GM23338 (cell line): Measurements from ENCODE around the gene ART1. TPM values are rescaled to one million over a fixed set of nuclear protein-coding genes. Genes with fewer than 3 reads are reported as not detected.

ENCODE experiments used
- ATAC-seq: fragments of 200-7000 bp; cut with Tn5 transposase; 3 replicates; pipeline ENCODE4 v1.9.1; 2020
- DNase-seq: peaks from one replicate; pipeline ENCODE4 v3.0.0-alpha.2; 2015; ENCODE audit warnings: low spot score
- H2AFZ ChIP-seq: fragments of 200-600 bp; sonication (generic); 2 replicates; pipeline ENCODE4 v1.8.0; 2016; ENCODE audit warnings: antibody characterized with exemption, mild to moderate bottlenecking, moderate library complexity
- H3F3A ChIP-seq: fragments of 200-600 bp; sonication (generic); replicated peaks from 2 replicates; pipeline ENCODE4 v1.8.0; 2017; ENCODE audit warnings: antibody characterized with exemption, mixed run types, low read depth
- H3K27ac ChIP-seq: fragments of 200-600 bp; sonication (generic); 2 replicates; pipeline ENCODE4 v1.6.1; 2016; ENCODE audit warnings: low read depth
- H3K27me3 ChIP-seq: fragments of 200-600 bp; sonication (generic); 2 replicates; pipeline ENCODE4 v1.8.0; 2016; ENCODE audit warnings: mild to moderate bottlenecking, mixed run types, moderate library complexity; ENCODE audit not compliant: insufficient read depth
- H3K36me3 ChIP-seq: fragments of 200-600 bp; sonication (generic); 2 replicates; pipeline ENCODE4 v1.8.0; 2016; ENCODE audit warnings: mild to moderate bottlenecking; ENCODE audit not compliant: insufficient read depth
- H3K4me1 ChIP-seq: fragments of 200-600 bp; sonication (generic); 2 replicates; pipeline ENCODE4 v1.8.0; 2016; ENCODE audit warnings: mild to moderate bottlenecking, moderate library complexity; ENCODE audit not compliant: insufficient read depth
- H3K4me2 ChIP-seq: fragments of 200-600 bp; sonication (generic); 2 replicates; pipeline ENCODE4 v1.7.1; 2017; ENCODE audit warnings: mixed run types
- H3K4me3 ChIP-seq: fragments of 200-600 bp; sonication (generic); 2 replicates; pipeline ENCODE4 v1.6.1; 2016; ENCODE audit warnings: mixed run types
- H3K79me2 ChIP-seq: fragments of 200-600 bp; sonication (generic); replicated peaks from 2 replicates; pipeline ENCODE4 v1.8.0; 2017; ENCODE audit warnings: mild to moderate bottlenecking; ENCODE audit not compliant: insufficient read depth
- H3K9me2 ChIP-seq: fragments of 200-600 bp; sonication (generic); 2 replicates; pipeline ENCODE4 v1.8.0; 2017; ENCODE audit not compliant: insufficient read depth
- H4K20me1 ChIP-seq: fragments of 200-600 bp; sonication (generic); replicated peaks from 2 replicates; pipeline ENCODE4 v1.8.0; 2017; ENCODE audit warnings: mild to moderate bottlenecking; ENCODE audit not compliant: insufficient read depth
- H3K27ac Mint-ChIP-seq: 2 replicates; pipeline ENCODE4 v1.8.0; 2020; ENCODE audit warnings: inconsistent platforms, mild to moderate bottlenecking, moderate library complexity, mixed read lengths
- H3K27me3 Mint-ChIP-seq: 3 replicates; pipeline ENCODE4 v1.8.0; 2022; ENCODE audit warnings: low read depth, mild to moderate bottlenecking, moderate library complexity, mixed read lengths, inconsistent platforms; ENCODE audit not compliant: insufficient read depth, poor library complexity
- H3K36me3 Mint-ChIP-seq: 3 replicates; pipeline ENCODE4 v1.8.0; 2021; ENCODE audit warnings: low read depth, mild to moderate bottlenecking, inconsistent platforms, moderate library complexity, mixed read lengths
- H3K4me1 Mint-ChIP-seq: 3 replicates; pipeline ENCODE4 v1.8.0; 2020; ENCODE audit warnings: mild to moderate bottlenecking, inconsistent platforms, mixed read lengths
- H3K4me3 Mint-ChIP-seq: 3 replicates; pipeline ENCODE4 v1.8.0; 2021; ENCODE audit warnings: moderate library complexity, mild to moderate bottlenecking, inconsistent platforms, mixed read lengths
- H3K9me3 Mint-ChIP-seq: 3 replicates; pipeline ENCODE4 v1.8.0; 2020; ENCODE audit warnings: moderate library complexity, mild to moderate bottlenecking, inconsistent platforms, mixed read lengths
- CREB1 ChIP-seq: fragments of 250-450 bp; sonication (Bioruptor Pico); IDR thresholded peaks from 2 replicates; pipeline ENCODE4 v1.5.0; 2020; ENCODE audit warnings: low read depth, mild to moderate bottlenecking, moderate library complexity
- ETS1 ChIP-seq: IDR thresholded peaks from 2 replicates; pipeline ENCODE4 v1.6.1; 2016; ENCODE audit warnings: antibody characterized with exemption
- EZH2 ChIP-seq: fragments of 200-600 bp; sonication (generic); IDR thresholded peaks from one replicate; pipeline ENCODE4 v1.8.0; 2017; ENCODE audit warnings: antibody characterized with exemption, mild to moderate bottlenecking, low read depth; ENCODE audit not compliant: unreplicated experiment
- EZH2phosphoT487 ChIP-seq: fragments of 200-600 bp; sonication (generic); IDR thresholded peaks from one replicate; pipeline ENCODE4 v1.8.1; 2018; ENCODE audit warnings: antibody characterized with exemption; ENCODE audit not compliant: unreplicated experiment
- JUNB ChIP-seq: IDR thresholded peaks from one replicate; pipeline ENCODE4 v1.6.1; 2016; ENCODE audit warnings: antibody characterized with exemption; ENCODE audit not compliant: unreplicated experiment
- POLR2AphosphoS5 ChIP-seq: IDR thresholded peaks from 2 replicates; pipeline ENCODE4 v1.6.1; 2016; ENCODE audit warnings: antibody characterized with exemption, low read depth
- REST ChIP-seq: IDR thresholded peaks from one replicate; pipeline ENCODE4 v1.6.1; 2018; ENCODE audit warnings: antibody characterized with exemption; ENCODE audit not compliant: unreplicated experiment
- STAT1 ChIP-seq: IDR thresholded peaks from one replicate; pipeline ENCODE4 v1.6.1; 2016; ENCODE audit warnings: antibody characterized with exemption; ENCODE audit not compliant: unreplicated experiment
- ZNF331 ChIP-seq: fragments of 250-450 bp; sonication (Bioruptor Pico); IDR thresholded peaks from 2 replicates; pipeline ENCODE4 v1.5.0; 2020; ENCODE audit warnings: low read depth, mild to moderate bottlenecking, moderate library complexity
- polyA plus RNA-seq: library from polyadenylated mRNA; unstranded; fragments of >200 nt; fragmentation: Nextera tagmentation; extraction: Ambion mirVana; gene quantifications from 2 replicates; pipeline ENCODE4 v1.2.1, GENCODE V29; 2016
- total RNA-seq: library from RNA; depleted of rRNA; stranded (reverse); fragments of >200 nt; shearing (Covaris generic); gene quantifications from 2 replicates; pipeline ENCODE4 v1.2.3, GENCODE V29; 2014
- TF ChIP-seq, protein P1 (sequence below), 2 experiments: fragments of 200-600 bp in 1 of 2; sonication (generic) in 1 of 2; conservative IDR thresholded peaks; 2 replicates each; pipeline versions ENCODE4 v1.5.1 to v1.6.1; 2016 to 2017; ENCODE audit warnings: antibody characterized with exemption in 2 of 2, low read depth in 2 of 2, mild to moderate bottlenecking in 2 of 2, moderate library complexity in 1 of 2

ART1 gene
- total and polyA plus RNA-seq, 2 experiments from 2014 or later = not detected

- H3K9me3 Mint-ChIP-seq = no peaks in the 10 kb centered on the region
- TF ChIP-seq ZNF331 (CRISPR knock-in tag) (no peak), REST (no peak), EZH2 (no peak), STAT1 (no peak)
- TF ChIP-seq, protein P1, sequence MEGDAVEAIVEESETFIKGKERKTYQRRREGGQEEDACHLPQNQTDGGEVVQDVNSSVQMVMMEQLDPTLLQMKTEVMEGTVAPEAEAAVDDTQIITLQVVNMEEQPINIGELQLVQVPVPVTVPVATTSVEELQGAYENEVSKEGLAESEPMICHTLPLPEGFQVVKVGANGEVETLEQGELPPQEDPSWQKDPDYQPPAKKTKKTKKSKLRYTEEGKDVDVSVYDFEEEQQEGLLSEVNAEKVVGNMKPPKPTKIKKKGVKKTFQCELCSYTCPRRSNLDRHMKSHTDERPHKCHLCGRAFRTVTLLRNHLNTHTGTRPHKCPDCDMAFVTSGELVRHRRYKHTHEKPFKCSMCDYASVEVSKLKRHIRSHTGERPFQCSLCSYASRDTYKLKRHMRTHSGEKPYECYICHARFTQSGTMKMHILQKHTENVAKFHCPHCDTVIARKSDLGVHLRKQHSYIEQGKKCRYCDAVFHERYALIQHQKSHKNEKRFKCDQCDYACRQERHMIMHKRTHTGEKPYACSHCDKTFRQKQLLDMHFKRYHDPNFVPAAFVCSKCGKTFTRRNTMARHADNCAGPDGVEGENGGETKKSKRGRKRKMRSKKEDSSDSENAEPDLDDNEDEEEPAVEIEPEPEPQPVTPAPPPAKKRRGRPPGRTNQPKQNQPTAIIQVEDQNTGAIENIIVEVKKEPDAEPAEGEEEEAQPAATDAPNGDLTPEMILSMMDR (conservative IDR thresholded peaks at IDR 0.05; ENCODE audit: low read depth in 2 of 2) = no peak
These were observed 20.6 kb downstream of the ART1 start for GRCh38 chr11:3665336-3666022.

DNA sequence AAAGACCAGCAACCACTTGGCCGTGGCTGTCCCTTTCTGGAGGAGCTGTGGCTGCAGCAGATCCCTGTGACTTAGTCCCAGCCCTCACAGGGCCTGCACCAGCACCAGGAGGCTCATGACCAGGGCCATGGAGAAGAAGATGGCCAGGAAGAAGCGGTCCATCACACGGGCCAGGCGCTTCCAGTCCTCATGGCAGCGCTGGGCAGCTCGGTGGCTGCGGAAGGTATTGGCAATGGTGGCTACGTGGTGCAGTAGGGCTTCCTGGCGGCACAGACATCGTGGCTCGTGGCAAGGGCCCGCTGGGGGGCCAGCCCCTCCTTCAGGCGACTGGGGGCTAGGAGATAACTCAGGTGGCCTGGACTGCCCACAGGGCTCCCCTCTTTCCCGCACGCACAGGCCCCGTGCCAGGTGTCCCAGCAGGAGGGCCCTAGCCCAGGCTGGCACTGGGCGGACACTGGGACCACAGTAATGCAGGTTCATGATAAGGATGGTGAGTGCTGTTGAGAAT, 21.1 kb downstream of the ART1 start:
- Histone ChIP-seq H3K36me3 (no peaks in the 10 kb centered on the region), H3F3A (no peaks in the 10 kb centered on the region), H4K20me1 (no peaks in the 10 kb centered on the region), H3K4me3 (no peak overlapping the region), H3K27me3 (no peaks in the 10 kb centered on the region), H3K27ac (no peak overlapping the region), H3K79me2 (no peaks in the 10 kb centered on the region), H3K9me2 (peaks cover 4% of the 10 kb centered on the region; the same call in 1 of the 2 replicates), H3K4me1 (no peaks in the 10 kb centered on the region), H2AFZ (no peak overlapping the region), H3K4me2 (no peak overlapping the region)
- Mint-ChIP-seq H3K4me1 (no peaks in the 10 kb centered on the region; the same call in 2 of the 3 replicates), H3K27me3 (peaks cover 8% of the 10 kb centered on the region), H3K27ac (no peak overlapping the region), H3K9me3 (no peaks in the 10 kb centered on the region), H3K36me3 (peaks cover 28% of the 10 kb centered on the region), H3K4me3 (no peak overlapping the region)
- ATAC-seq (no peak), DNase-seq (no peak)
- TF ChIP-seq POLR2AphosphoS5 = no peak
- no peak for TF ChIP-seq JUNB
- no peak for TF ChIP-seq EZH2
- TF ChIP-seq, protein P1 (conservative IDR thresholded peaks at IDR 0.05; ENCODE audit: low read depth in 2 of 2) = no peak
- no peak for TF ChIP-seq ETS1
- no peak for TF ChIP-seq EZH2phosphoT487
- TF ChIP-seq CREB1 (CRISPR knock-in tag) = no peak
- no peak for TF ChIP-seq STAT1
- no peak for TF ChIP-seq ZNF331 (CRISPR knock-in tag)

More at GRCh38 chr11:3665336-3666022, 20.6 kb downstream of the ART1 start:
- Histone ChIP-seq H3K4me1 (no peaks in the 10 kb centered on the region), H3F3A (no peaks in the 10 kb centered on the region), H3K4me2 (no peak overlapping the region), H3K79me2 (no peaks in the 10 kb centered on the region), H4K20me1 (no peaks in the 10 kb centered on the region), H3K36me3 (no peaks in the 10 kb centered on the region), H3K9me2 (peaks cover 4% of the 10 kb centered on the region; the same call in 1 of the 2 replicates), H2AFZ (no peak overlapping the region), H3K4me3 (no peak overlapping the region), H3K27me3 (no peaks in the 10 kb centered on the region), H3K27ac (no peak overlapping the region)
- Mint-ChIP-seq H3K27ac (no peak overlapping the region), H3K27me3 (peaks cover 8% of the 10 kb centered on the region), H3K36me3 (peaks cover 22% of the 10 kb centered on the region), H3K4me1 (no peaks in the 10 kb centered on the region; the same call in 2 of the 3 replicates), H3K4me3 (no peak overlapping the region)
- no peak for ATAC-seq
- no peak for DNase-seq
